T-helper 1 cell treated with Interleukin-12 subunit alpha and Interleukin-12 subunit beta and Interleukin-4 antibody, amounts not matched to agents 30 μg/mL and 1 μg/mL, for 36 hours (primary cell): ENCODE data around the gene ZNF326.
"Not testable (repeated sequence)": the region's sequence is repeated elsewhere in the genome, so short reads cannot be mapped to it uniquely, and the experiment has no call there.

Experiments
- H3K27ac Mint-ChIP-seq: one replicate; pipeline ENCODE4 v1.8.0; 2021; ENCODE audit warnings: mild to moderate bottlenecking, mixed read lengths
- H3K27me3 Mint-ChIP-seq: one replicate; pipeline ENCODE4 v1.8.0; 2021; ENCODE audit warnings: low read depth, mixed read lengths
- H3K36me3 Mint-ChIP-seq: one replicate; pipeline ENCODE4 v1.8.0; 2021; ENCODE audit warnings: low read depth, mixed read lengths
- H3K4me1 Mint-ChIP-seq: one replicate; pipeline ENCODE4 v1.8.0; 2021; ENCODE audit warnings: low read depth, mixed read lengths
- H3K4me3 Mint-ChIP-seq: one replicate; pipeline ENCODE4 v1.8.0; 2021; ENCODE audit warnings: mild to moderate bottlenecking, moderate library complexity, mixed read lengths
- H3K9me3 Mint-ChIP-seq: one replicate; pipeline ENCODE4 v1.8.0; 2021; ENCODE audit warnings: mixed read lengths

The ZNF326 gene

GRCh38 chr1:90064109-90064508 lies 69.2 kb downstream of the ZNF326 start:
- H3K36me3 Mint-ChIP-seq, H3K4me3 Mint-ChIP-seq, H3K4me1 Mint-ChIP-seq, H3K27ac Mint-ChIP-seq, H3K9me3 Mint-ChIP-seq: not testable (repeated sequence)
- H3K27me3 Mint-ChIP-seq, result peaks cover 12% of the 10 kb centered on the region

- Mint-ChIP-seq H3K9me3 (peaks cover 10% of the 10 kb centered on the region), H3K27me3 (peaks cover 16% of the 10 kb centered on the region), H3K4me1 (no peaks in the 10 kb centered on the region), H3K36me3 (no peaks in the 10 kb centered on the region), H3K27ac (no peak overlapping the region), H3K4me3 (no peak overlapping the region)
These were observed 72.5 kb downstream of the ZNF326 start for GRCh38 chr1:90067194-90067931.

- H3K9me3 Mint-ChIP-seq, result peaks cover 4% of the 10 kb centered on the region
- H3K27me3 Mint-ChIP-seq, result peaks cover 16% of the 10 kb centered on the region
- H3K27ac Mint-ChIP-seq, result no peak overlapping the region
- H3K36me3 Mint-ChIP-seq, result no peaks in the 10 kb centered on the region
- H3K4me3 Mint-ChIP-seq, result no peak overlapping the region
- no peaks in the 10 kb centered on the region for H3K4me1 Mint-ChIP-seq
These were observed 73.8 kb downstream of the ZNF326 start for GRCh38 chr1:90068611-90069280.

GRCh38 chr1:90074137-90074536 lies 79.2 kb downstream of the ZNF326 start:
- H3K4me1 Mint-ChIP-seq, result peaks cover 2% of the 10 kb centered on the region
- peaks cover 4% of the 10 kb centered on the region for H3K27me3 Mint-ChIP-seq
- no peak overlapping the region for H3K27ac Mint-ChIP-seq
- H3K4me3 Mint-ChIP-seq, result no peak overlapping the region
- H3K9me3 Mint-ChIP-seq, result no peaks in the 10 kb centered on the region
- no peaks in the 10 kb centered on the region for H3K36me3 Mint-ChIP-seq

- Mint-ChIP-seq H3K9me3 (no peaks in the 10 kb centered on the region), H3K36me3 (no peaks in the 10 kb centered on the region), H3K27me3 (peaks cover 8% of the 10 kb centered on the region), H3K4me1 (peaks cover 2% of the 10 kb centered on the region), H3K4me3 (no peak overlapping the region), H3K27ac (no peak overlapping the region)
These were observed 79.7 kb downstream of the ZNF326 start for GRCh38 chr1:90074566-90074965.

GRCh38 chr1:90074970-90075391 lies 80.1 kb downstream of the ZNF326 start:
- Mint-ChIP-seq H3K4me1 (peaks cover 2% of the 10 kb centered on the region), H3K4me3 (no peak overlapping the region), H3K27me3 (peaks cover 10% of the 10 kb centered on the region), H3K9me3 (no peaks in the 10 kb centered on the region), H3K27ac (no peak overlapping the region), H3K36me3 (no peaks in the 10 kb centered on the region)

GRCh38 chr1:90083995-90084394 lies 89.1 kb downstream of the ZNF326 start:
- no peak overlapping the region for H3K4me3 Mint-ChIP-seq
- H3K27me3 Mint-ChIP-seq, result peaks cover 26% of the 10 kb centered on the region
- no peak overlapping the region for H3K27ac Mint-ChIP-seq
- no peaks in the 10 kb centered on the region for H3K36me3 Mint-ChIP-seq
- H3K4me1 Mint-ChIP-seq, result no peaks in the 10 kb centered on the region
- no peaks in the 10 kb centered on the region for H3K9me3 Mint-ChIP-seq
